ENCODE measurements around the gene PDE6A.

Gene PDE6A

DNA sequence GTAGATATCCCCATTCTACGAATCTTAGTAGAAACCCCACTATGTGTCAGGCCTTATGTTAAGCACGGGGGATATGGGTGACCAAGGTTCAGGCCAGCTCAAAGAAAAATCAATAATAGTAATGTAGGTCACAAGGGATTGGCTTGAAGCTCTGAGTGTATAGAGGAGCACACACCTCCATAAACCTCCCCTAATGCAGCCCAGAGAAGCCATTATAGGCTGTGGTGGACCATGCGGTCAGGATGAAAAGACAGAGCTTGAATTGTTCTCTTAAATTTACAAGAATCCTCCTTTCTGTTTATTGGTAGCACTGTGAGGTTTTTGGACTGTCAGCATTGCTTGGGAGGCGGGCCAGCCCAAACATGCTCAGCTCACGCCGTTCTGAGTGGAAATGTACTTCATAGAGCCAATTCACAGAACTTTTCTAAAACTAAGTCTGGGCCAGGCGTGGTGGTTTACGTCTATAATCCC lies 9.1 kb downstream of the PDE6A start:
- Histone ChIP-seq H3K9me2 (replicated peaks; ENCODE audit: low read depth, low read length) (no peaks in the 10 kb centered on the region), H3K27me3 (ENCODE audit: insufficient read depth, low read length, poor library complexity, severe bottlenecking) (no peaks in the 10 kb centered on the region), H3K79me2 (ENCODE audit: insufficient read depth, low read length) (no peaks in the 10 kb centered on the region), H3K4me1 (ENCODE audit: insufficient read depth, low read length, poor library complexity, severe bottlenecking) (no peaks in the 10 kb centered on the region), H3K36me3 (ENCODE audit: insufficient read depth, low read length) (no peaks in the 10 kb centered on the region), H2AFZ (ENCODE audit: low read length) (no peak overlapping the region), H3F3A (ENCODE audit: low read depth) (no peaks in the 10 kb centered on the region), H3K4me3 (ENCODE audit: low read length, poor library complexity, severe bottlenecking) (no peak overlapping the region), H3K9me3 (ENCODE audit: insufficient read depth, low read depth, low read length) (no peaks in the 10 kb centered on the region), H3K9ac (ENCODE audit: low read depth, low read length, poor library complexity, severe bottlenecking) (no peak overlapping the region), H4K20me1 (ENCODE audit: insufficient read depth, low read length, poor library complexity, severe bottlenecking) (no peaks in the 10 kb centered on the region), H3K4me2 (ENCODE audit: low read depth, low read length, poor library complexity, severe bottlenecking) (no peak overlapping the region)
- TF ChIP-seq, protein P1, sequence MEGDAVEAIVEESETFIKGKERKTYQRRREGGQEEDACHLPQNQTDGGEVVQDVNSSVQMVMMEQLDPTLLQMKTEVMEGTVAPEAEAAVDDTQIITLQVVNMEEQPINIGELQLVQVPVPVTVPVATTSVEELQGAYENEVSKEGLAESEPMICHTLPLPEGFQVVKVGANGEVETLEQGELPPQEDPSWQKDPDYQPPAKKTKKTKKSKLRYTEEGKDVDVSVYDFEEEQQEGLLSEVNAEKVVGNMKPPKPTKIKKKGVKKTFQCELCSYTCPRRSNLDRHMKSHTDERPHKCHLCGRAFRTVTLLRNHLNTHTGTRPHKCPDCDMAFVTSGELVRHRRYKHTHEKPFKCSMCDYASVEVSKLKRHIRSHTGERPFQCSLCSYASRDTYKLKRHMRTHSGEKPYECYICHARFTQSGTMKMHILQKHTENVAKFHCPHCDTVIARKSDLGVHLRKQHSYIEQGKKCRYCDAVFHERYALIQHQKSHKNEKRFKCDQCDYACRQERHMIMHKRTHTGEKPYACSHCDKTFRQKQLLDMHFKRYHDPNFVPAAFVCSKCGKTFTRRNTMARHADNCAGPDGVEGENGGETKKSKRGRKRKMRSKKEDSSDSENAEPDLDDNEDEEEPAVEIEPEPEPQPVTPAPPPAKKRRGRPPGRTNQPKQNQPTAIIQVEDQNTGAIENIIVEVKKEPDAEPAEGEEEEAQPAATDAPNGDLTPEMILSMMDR (conservative IDR thresholded peaks at IDR 0.05; ENCODE audit: low read length): no peak
- TF ChIP-seq EZH2phosphoT487 (IDR thresholded peaks at IDR 0.05; ENCODE audit: borderline replicate concordance): no peak

DNA sequence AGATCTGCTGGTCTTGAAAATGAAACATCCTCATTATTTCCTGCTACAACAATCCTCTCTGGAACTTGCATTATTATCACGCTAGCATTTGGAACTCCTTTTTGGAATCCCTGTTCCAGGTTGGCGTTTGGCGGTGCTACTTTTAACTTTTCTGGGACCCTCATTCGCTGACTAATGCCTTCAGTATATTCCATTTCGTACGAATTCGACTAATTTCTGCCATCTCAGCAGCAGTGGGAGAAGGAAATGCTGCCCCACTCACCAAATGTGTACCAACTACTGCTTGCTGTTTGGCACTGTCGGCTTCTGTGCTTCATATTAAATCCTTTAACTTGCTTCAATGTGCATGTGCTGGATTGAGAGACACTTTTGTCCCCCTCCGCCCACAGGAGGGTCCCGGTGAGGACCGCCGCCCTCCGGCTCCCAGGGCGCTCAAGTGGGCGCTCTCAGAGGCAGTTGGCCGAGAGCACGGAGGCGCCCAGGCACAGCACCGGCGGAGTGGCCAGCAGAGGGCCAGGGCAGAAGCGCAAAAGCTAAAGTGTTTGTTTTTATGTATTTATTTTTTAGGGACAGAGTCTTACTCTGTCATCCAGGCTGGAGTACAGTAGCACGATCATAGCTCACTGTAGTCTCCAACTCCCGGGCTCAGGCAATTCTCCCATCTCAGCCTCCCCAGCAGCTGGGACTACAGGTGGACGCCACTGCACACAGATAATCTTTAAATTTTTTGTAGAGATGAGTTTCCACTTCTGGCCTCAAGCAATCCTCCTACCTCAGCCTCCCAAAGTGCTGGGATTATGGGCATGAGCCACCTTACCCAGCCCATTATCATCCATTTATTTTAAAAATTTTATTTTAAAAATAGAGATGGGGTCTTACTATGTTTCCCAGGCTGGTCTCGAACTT lies 11.9 kb downstream of the PDE6A start:
- H2AFZ ChIP-seq (ENCODE audit: low read length): no peak overlapping the region
- no peaks in the 10 kb centered on the region for H3F3A ChIP-seq (ENCODE audit: low read depth)
- H3K4me2 ChIP-seq (ENCODE audit: low read depth, low read length, poor library complexity, severe bottlenecking): no peak overlapping the region
- no peak overlapping the region for H3K9ac ChIP-seq (ENCODE audit: low read depth, low read length, poor library complexity, severe bottlenecking)
- H3K4me1 ChIP-seq (ENCODE audit: insufficient read depth, low read length, poor library complexity, severe bottlenecking): no peaks in the 10 kb centered on the region
- H3K27me3 ChIP-seq (ENCODE audit: insufficient read depth, low read length, poor library complexity, severe bottlenecking): no peaks in the 10 kb centered on the region
- H3K9me3 ChIP-seq (ENCODE audit: insufficient read depth, low read depth, low read length): no peaks in the 10 kb centered on the region
- no peak overlapping the region for H3K4me3 ChIP-seq (ENCODE audit: low read length, poor library complexity, severe bottlenecking)
- H3K36me3 ChIP-seq (ENCODE audit: insufficient read depth, low read length): no peaks in the 10 kb centered on the region
- TF ChIP-seq, protein P1 (conservative IDR thresholded peaks at IDR 0.05; ENCODE audit: low read length): no peak
- no peak for TF ChIP-seq EZH2phosphoT487 (IDR thresholded peaks at IDR 0.05; ENCODE audit: borderline replicate concordance)
- no peaks in the 10 kb centered on the region for H4K20me1 ChIP-seq (ENCODE audit: insufficient read depth, low read length, poor library complexity, severe bottlenecking)
- H3K79me2 ChIP-seq (ENCODE audit: insufficient read depth, low read length): no peaks in the 10 kb centered on the region
- no peaks in the 10 kb centered on the region for H3K9me2 ChIP-seq (replicated peaks; ENCODE audit: low read depth, low read length)

GRCh38 chr5:149931992-149932436 lies 12.6 kb downstream of the PDE6A start:
- Histone ChIP-seq H3K4me2 (ENCODE audit: low read depth, low read length, poor library complexity, severe bottlenecking) (no peak overlapping the region), H3K4me1 (ENCODE audit: insufficient read depth, low read length, poor library complexity, severe bottlenecking) (no peaks in the 10 kb centered on the region), H2AFZ (ENCODE audit: low read length) (no peak overlapping the region), H3K79me2 (ENCODE audit: insufficient read depth, low read length) (no peaks in the 10 kb centered on the region), H3F3A (ENCODE audit: low read depth) (no peaks in the 10 kb centered on the region), H3K27me3 (ENCODE audit: insufficient read depth, low read length, poor library complexity, severe bottlenecking) (no peaks in the 10 kb centered on the region), H3K36me3 (ENCODE audit: insufficient read depth, low read length) (no peaks in the 10 kb centered on the region), H3K9me2 (replicated peaks; ENCODE audit: low read depth, low read length) (no peaks in the 10 kb centered on the region), H4K20me1 (ENCODE audit: insufficient read depth, low read length, poor library complexity, severe bottlenecking) (no peaks in the 10 kb centered on the region), H3K9me3 (ENCODE audit: insufficient read depth, low read depth, low read length) (no peaks in the 10 kb centered on the region), H3K4me3 (ENCODE audit: low read length, poor library complexity, severe bottlenecking) (no peak overlapping the region), H3K9ac (ENCODE audit: low read depth, low read length, poor library complexity, severe bottlenecking) (no peak overlapping the region)
- TF ChIP-seq, protein P1 (conservative IDR thresholded peaks at IDR 0.05; ENCODE audit: low read length): no peak
- no peak for TF ChIP-seq EZH2phosphoT487 (IDR thresholded peaks at IDR 0.05; ENCODE audit: borderline replicate concordance)

All from Loucy (cell line).